GM12873 (cell line): ENCODE measurements around the gene GSTM4.
A peak's percentile ranks its signal among the peaks of the same experiment; 100 is the strongest.

ENCODE experiments used
- CTCF ChIP-seq: IDR thresholded peaks from 2 replicates; pipeline ENCODE4 v1.5.1; 2012; ENCODE audit warnings: low read depth, mild to moderate bottlenecking, moderate library complexity, low read length, control low read depth; ENCODE audit not compliant: insufficient read depth; ENCODE audit errors: missing control alignments

The GSTM4 gene

GRCh38 chr1:109655615-109656519, at the start of gene GSTM4:
GSTM4 (plus strand) TSS chr1:109656099; CDS start chr1:109656390, 291 bp downstream.
- TF ChIP-seq CTCF, result peak; percentile 5

GRCh38 chr1:109609881-109610280, 46.0 kb upstream of the GSTM4 start:
- no peak for TF ChIP-seq CTCF

GRCh38 chr1:109610609-109611307, 45.1 kb upstream of the GSTM4 start:
- no peak for TF ChIP-seq CTCF

- TF ChIP-seq CTCF, result no peak
Observed at GRCh38 chr1:109611308-109611990, 44.5 kb upstream of the GSTM4 start.

- TF ChIP-seq CTCF, result no peak
Observed at GRCh38 chr1:109613361-109614147, 42.3 kb upstream of the GSTM4 start.

GRCh38 chr1:109615879-109616278, 40.0 kb upstream of the GSTM4 start:
- no peak for TF ChIP-seq CTCF
